ENCODE data around the gene ZNF324.
A peak's percentile ranks its signal among the peaks of the same experiment; 100 is the strongest.

Gene ZNF324

DNA sequence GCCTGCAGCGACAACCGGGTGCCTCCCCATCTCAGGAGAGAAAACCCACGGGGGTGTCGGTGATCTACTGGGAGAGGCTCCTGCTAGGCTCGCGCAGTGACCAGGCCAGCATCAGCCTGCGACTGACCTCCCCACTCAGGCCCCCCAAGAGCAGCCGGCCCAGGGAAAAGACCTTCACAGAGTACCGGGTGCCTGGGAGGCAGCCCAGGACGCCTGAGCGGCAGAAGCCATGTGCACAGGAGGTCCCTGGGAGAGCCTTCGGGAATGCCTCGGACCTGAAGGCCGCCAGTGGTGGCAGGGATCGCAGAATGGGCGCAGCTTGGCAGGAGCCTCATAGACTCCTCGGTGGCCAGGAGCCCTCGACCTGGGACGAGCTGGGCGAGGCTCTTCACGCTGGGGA is 11.6 kb upstream of the ZNF324 start:
- CTCF ChIA-PET, result interaction anchor here (1.4 kb wide), 1 partner anchor 23 kb away, joined by 3 read pairs; no protein-coding TSS in a partner anchor
- H3K36me3 ChIP-seq (ENCODE audit: control insufficient read depth in 4 of 4, insufficient read depth in 4 of 4, low read length in 3 of 4), result peaks cover 8 to 33% (median 22%) of the 10 kb centered on the region in 4 experiments
- DNase-seq, result no peak
- over 99% methylated on average over 14 of the region's 21 CpGs for WGBS (ENCODE audit: insufficient coverage)
- POLR2A ChIA-PET, result no interaction called here
- peaks cover 0 to 13% (median 8%) of the 10 kb centered on the region in 4 experiments for H3K4me1 ChIP-seq (ENCODE audit: control extremely low read depth in 1 of 4, control insufficient read depth in 4 of 4, insufficient read depth in 4 of 4, low read length in 3 of 4)
- H3K27ac ChIP-seq (ENCODE audit: insufficient read depth in 1 of 2, low read depth in 1 of 2, low read length in 2 of 2, poor library complexity in 1 of 2, severe bottlenecking in 2 of 2), result no peak overlapping the region
- no peak overlapping the region for H3K4me3 ChIP-seq (ENCODE audit: control insufficient read depth in 1 of 7, extremely low read depth in 1 of 7, insufficient read depth in 4 of 7, low read depth in 2 of 7, low read length in 6 of 7)
- no peaks in the 10 kb centered on the region for H3K27me3 ChIP-seq (replicated peaks in 2 of 5; ENCODE audit: control insufficient read depth in 4 of 5, insufficient read depth in 5 of 5, low read length in 4 of 5)
- no peaks in the 10 kb centered on the region for H3K9me3 ChIP-seq (ENCODE audit: control extremely low read depth in 1 of 5, control insufficient read depth in 4 of 5, insufficient read depth in 2 of 5, low read depth in 1 of 5, low read length in 4 of 5)

DNA sequence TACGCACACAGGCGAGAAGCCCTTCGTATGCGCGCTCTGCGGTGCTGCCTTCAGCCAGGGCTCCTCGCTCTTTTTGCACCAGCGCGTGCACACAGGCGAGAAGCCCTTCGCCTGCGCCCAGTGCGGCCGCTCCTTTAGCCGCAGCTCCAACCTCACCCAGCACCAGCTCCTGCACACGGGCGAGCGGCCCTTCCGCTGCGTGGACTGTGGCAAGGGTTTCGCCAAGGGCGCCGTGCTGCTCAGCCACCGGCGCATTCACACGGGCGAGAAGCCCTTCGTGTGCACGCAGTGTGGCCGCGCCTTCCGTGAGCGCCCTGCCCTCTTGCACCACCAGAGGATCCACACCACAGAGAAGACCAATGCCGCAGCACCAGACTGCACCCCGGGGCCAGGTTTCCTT is 10.8 kb upstream of the ZNF324 start:
- Histone ChIP-seq H3K4me1 (ENCODE audit: control extremely low read depth in 1 of 4, control insufficient read depth in 4 of 4, insufficient read depth in 4 of 4, low read length in 3 of 4) (peaks cover 0 to 10% (median 6%) of the 10 kb centered on the region in 4 experiments), H3K36me3 (ENCODE audit: control insufficient read depth in 4 of 4, insufficient read depth in 4 of 4, low read length in 3 of 4) (peaks cover 9 to 33% (median 22%) of the 10 kb centered on the region in 4 experiments), H3K27me3 (replicated peaks in 2 of 5; ENCODE audit: control insufficient read depth in 4 of 5, insufficient read depth in 5 of 5, low read length in 4 of 5) (no peaks in the 10 kb centered on the region), H3K9me3 (ENCODE audit: control extremely low read depth in 1 of 5, control insufficient read depth in 4 of 5, insufficient read depth in 2 of 5, low read depth in 1 of 5, low read length in 4 of 5) (no peaks in the 10 kb centered on the region), H3K4me3 (ENCODE audit: control insufficient read depth in 1 of 7, extremely low read depth in 1 of 7, insufficient read depth in 4 of 7, low read depth in 2 of 7, low read length in 6 of 7) (no peak overlapping the region), H3K27ac (ENCODE audit: insufficient read depth in 1 of 2, low read depth in 1 of 2, low read length in 2 of 2, poor library complexity in 1 of 2, severe bottlenecking in 2 of 2) (no peak overlapping the region)
- POLR2A ChIA-PET, result no interaction called here
- 96% methylated on average over 30 of the region's 35 CpGs for WGBS (ENCODE audit: insufficient coverage)
- no peak for DNase-seq
- CTCF ChIA-PET, result no interaction called here

DNA sequence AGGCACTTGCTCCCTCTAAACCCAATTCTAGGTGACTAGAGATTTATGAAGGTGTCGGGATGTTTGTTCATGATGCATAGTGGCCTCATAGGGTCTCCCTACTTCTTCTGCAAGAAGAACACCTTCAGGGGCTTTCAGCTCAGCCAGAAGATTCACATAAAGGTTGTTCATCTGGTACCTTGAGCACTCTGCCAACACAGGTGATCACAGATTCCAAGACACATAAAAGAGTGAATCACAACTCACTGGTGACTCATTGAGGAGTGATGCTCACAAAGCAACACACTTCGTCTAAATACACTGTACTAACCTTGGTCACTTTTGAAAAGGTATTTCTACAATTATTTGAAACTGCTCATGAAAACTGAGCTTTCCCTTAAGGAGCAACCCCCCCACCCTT is 6.8 kb upstream of the ZNF324 start:
- no peak overlapping the region for H3K27ac ChIP-seq (ENCODE audit: insufficient read depth in 1 of 2, low read depth in 1 of 2, low read length in 2 of 2, poor library complexity in 1 of 2, severe bottlenecking in 2 of 2)
- H3K4me1 ChIP-seq (ENCODE audit: control extremely low read depth in 1 of 4, control insufficient read depth in 4 of 4, insufficient read depth in 4 of 4, low read length in 3 of 4), result no peaks in the 10 kb centered on the region
- peaks cover 9 to 22% (median 14%) of the 10 kb centered on the region in 4 experiments for H3K36me3 ChIP-seq (ENCODE audit: control insufficient read depth in 4 of 4, insufficient read depth in 4 of 4, low read length in 3 of 4)
- H3K4me3 ChIP-seq (ENCODE audit: control insufficient read depth in 1 of 7, extremely low read depth in 1 of 7, insufficient read depth in 4 of 7, low read depth in 2 of 7, low read length in 6 of 7), result no peak overlapping the region
- no peaks in the 10 kb centered on the region for H3K9me3 ChIP-seq (ENCODE audit: control extremely low read depth in 1 of 5, control insufficient read depth in 4 of 5, insufficient read depth in 2 of 5, low read depth in 1 of 5, low read length in 4 of 5)
- ChIA-PET POLR2A (no interaction called here), CTCF (interaction anchor here (1.1 kb wide), 1 partner anchor 41 kb away, joined by 3 read pairs; no protein-coding TSS in a partner anchor)
- WGBS (ENCODE audit: insufficient coverage), result no CpG with 5 or more reads among the region's 2 CpGs
- H3K27me3 ChIP-seq (replicated peaks in 2 of 5; ENCODE audit: control insufficient read depth in 4 of 5, insufficient read depth in 5 of 5, low read length in 4 of 5), result no peaks in the 10 kb centered on the region
- DNase-seq, result no peak

DNA sequence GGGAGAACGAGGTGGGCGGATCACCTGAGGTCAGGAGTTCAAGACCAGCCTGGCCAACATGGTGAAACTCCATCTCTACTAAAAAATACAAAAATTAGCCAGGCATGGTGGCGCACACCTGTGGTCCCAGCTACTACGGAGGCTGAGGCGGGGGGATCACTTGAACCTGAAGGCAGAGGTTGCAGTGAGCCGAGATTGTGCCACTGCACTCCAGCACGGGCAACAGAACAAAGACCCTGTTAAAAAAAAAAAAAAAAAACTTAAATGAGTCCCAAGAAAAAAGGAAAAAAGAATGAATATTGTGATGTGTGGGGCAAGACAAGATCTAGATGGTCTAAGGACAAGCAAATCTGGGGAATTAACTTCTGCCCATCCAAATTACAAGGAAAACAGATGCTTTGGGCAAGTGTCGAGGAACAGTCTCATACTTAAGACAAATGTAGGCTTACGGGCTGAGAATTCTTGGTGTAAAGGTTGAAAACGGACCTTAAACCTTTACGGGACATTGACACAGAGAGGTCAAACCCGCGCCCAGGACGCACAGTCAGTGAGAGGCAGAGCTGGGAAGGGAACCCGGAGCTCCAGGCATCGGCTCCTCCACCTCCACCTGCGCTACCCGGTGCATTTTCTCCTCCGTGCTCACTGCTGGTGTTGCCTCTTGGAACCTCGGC is 656 bp upstream of the ZNF324 start:
- H3K27me3 ChIP-seq (replicated peaks in 2 of 5; ENCODE audit: control insufficient read depth in 4 of 5, insufficient read depth in 5 of 5, low read length in 4 of 5), result peaks cover 0 to 4% (median 0%) of the 10 kb centered on the region in 5 experiments
- POLR2A ChIA-PET, result no interaction called here
- H3K4me1 ChIP-seq (ENCODE audit: control extremely low read depth in 1 of 4, control insufficient read depth in 4 of 4, insufficient read depth in 4 of 4, low read length in 3 of 4), result peaks cover 0 to 17% (median 15%) of the 10 kb centered on the region in 4 experiments
- no peak for DNase-seq
- WGBS (ENCODE audit: insufficient coverage), result 35% methylated on average over 15 of the region's 20 CpGs
- H3K36me3 ChIP-seq (ENCODE audit: control insufficient read depth in 4 of 4, insufficient read depth in 4 of 4, low read length in 3 of 4), result peaks cover 0 to 19% (median 12%) of the 10 kb centered on the region in 4 experiments
- H3K4me3 ChIP-seq (ENCODE audit: control insufficient read depth in 1 of 7, extremely low read depth in 1 of 7, insufficient read depth in 4 of 7, low read depth in 2 of 7, low read length in 6 of 7), result peak overlapping the region; percentile 53 to 91 (median 85)
- H3K9me3 ChIP-seq (ENCODE audit: control extremely low read depth in 1 of 5, control insufficient read depth in 4 of 5, insufficient read depth in 2 of 5, low read depth in 1 of 5, low read length in 4 of 5), result no peaks in the 10 kb centered on the region
- CTCF ChIA-PET, result no interaction called here
- H3K27ac ChIP-seq (ENCODE audit: insufficient read depth in 1 of 2, low read depth in 1 of 2, low read length in 2 of 2, poor library complexity in 1 of 2, severe bottlenecking in 2 of 2), result no peak overlapping the region

DNA sequence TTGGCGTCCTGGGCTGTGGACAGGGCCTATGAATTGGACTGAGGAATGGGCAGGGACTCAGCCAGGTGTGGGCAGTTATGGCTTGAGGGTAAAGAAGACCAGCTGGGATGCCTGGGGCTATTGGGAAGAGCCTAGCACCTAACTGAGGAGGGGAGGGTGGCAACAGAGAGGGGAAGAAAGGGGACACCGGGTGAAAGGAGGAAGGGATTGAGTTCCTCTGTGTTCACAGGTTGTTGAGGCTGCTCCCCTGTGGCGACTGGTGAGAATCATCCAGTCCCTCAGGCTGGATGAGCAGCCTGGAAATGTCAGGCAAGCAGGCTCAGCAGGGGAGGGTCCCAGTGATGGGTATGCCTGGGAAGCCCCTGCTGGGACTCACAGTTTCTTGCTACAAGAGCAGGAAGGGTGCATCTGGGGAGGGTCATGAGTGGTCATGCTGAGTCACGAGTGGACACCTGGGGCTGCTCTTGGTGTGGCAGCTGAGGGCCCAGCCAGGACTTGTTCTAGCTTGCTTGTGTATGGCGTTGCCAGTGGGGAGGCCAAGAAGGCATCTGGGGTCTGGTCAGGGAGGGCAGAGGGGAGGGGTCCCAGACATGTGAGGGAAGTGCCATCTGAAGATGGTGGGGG is 1.4 kb downstream of the ZNF324 start:
- POLR2A ChIA-PET, result no interaction called here
- Histone ChIP-seq H3K4me3 (ENCODE audit: control insufficient read depth in 1 of 7, extremely low read depth in 1 of 7, insufficient read depth in 4 of 7, low read depth in 2 of 7, low read length in 6 of 7) (peak overlapping the region in 3 of 7 experiments; percentile 11 to 47 (median 40)), H3K27ac (ENCODE audit: insufficient read depth in 1 of 2, low read depth in 1 of 2, low read length in 2 of 2, poor library complexity in 1 of 2, severe bottlenecking in 2 of 2) (no peak overlapping the region), H3K27me3 (replicated peaks in 2 of 5; ENCODE audit: control insufficient read depth in 4 of 5, insufficient read depth in 5 of 5, low read length in 4 of 5) (peaks cover 0 to 4% (median 0%) of the 10 kb centered on the region in 5 experiments), H3K9me3 (ENCODE audit: control extremely low read depth in 1 of 5, control insufficient read depth in 4 of 5, insufficient read depth in 2 of 5, low read depth in 1 of 5, low read length in 4 of 5) (no peaks in the 10 kb centered on the region), H3K4me1 (ENCODE audit: control extremely low read depth in 1 of 4, control insufficient read depth in 4 of 4, insufficient read depth in 4 of 4, low read length in 3 of 4) (peaks cover 0 to 17% (median 15%) of the 10 kb centered on the region in 4 experiments), H3K36me3 (ENCODE audit: control insufficient read depth in 4 of 4, insufficient read depth in 4 of 4, low read length in 3 of 4) (peaks cover 0 to 39% (median 22%) of the 10 kb centered on the region in 4 experiments)
- peak in 1 of 3 donors; percentile 7 for DNase-seq
- WGBS (ENCODE audit: insufficient coverage), result 64% methylated on average over 3 of the region's 5 CpGs
- CTCF ChIA-PET, result interaction anchor here (0.8 to 1.1 kb wide), 2 partner anchors 10 to 20 kb away, joined by 3 to 4 read pairs; no protein-coding TSS in a partner anchor

DNA sequence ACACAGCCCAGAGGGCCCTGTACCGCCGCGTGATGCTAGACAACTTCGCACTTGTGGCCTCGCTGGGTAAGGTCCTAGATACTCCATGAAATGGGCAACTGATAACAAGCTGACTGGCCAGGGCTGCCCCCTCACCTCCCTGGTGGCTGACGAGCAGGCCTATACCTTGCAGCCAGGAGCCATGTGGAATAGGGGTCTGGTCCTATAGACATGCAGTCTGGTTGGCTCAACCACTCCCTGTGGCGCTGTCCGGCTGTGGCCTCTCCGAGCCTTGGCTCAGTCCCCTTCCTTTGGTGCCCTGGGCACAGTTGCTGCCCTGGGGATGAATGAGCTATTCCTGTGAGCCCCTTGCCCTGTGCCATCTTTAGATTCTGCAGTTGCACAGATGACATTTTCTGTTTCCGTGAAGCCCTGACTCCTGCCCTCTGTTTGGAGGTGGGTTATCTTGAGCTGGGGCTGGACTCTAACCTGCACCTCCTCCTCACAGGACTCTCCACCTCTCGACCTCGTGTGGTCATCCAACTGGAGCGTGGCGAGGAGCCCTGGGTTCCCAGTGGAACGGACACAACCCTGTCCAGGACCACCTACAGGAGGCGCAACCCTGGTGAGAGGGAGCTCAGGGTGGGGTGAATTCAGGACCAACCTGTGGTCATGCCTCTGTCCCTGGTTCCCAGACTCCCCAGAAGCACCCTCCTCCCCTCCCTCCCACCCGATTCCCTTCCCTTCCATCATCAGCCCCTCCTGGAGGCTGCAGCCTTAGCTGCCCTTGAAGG is 2.5 kb downstream of the ZNF324 start:
- CTCF ChIA-PET, result interaction anchor here (0.8 to 0.9 kb wide), 2 partner anchors 19 to 107 kb away, joined by 3 read pairs; partner anchors contain the start of gene ZNF497
- WGBS (ENCODE audit: insufficient coverage), result 98% methylated on average over 16 of the region's 17 CpGs

More for the DNA sequence above, 2.5 kb downstream of the ZNF324 start:
- H3K9me3 ChIP-seq (ENCODE audit: control extremely low read depth in 1 of 5, control insufficient read depth in 4 of 5, insufficient read depth in 2 of 5, low read depth in 1 of 5, low read length in 4 of 5), result no peaks in the 10 kb centered on the region
- peaks cover 0 to 42% (median 25%) of the 10 kb centered on the region in 4 experiments for H3K36me3 ChIP-seq (ENCODE audit: control insufficient read depth in 4 of 4, insufficient read depth in 4 of 4, low read length in 3 of 4)
- POLR2A ChIA-PET, result no interaction called here
- H3K4me3 ChIP-seq (ENCODE audit: control insufficient read depth in 1 of 7, extremely low read depth in 1 of 7, insufficient read depth in 4 of 7, low read depth in 2 of 7, low read length in 6 of 7), result no peak overlapping the region
- peaks cover 0 to 4% (median 0%) of the 10 kb centered on the region in 5 experiments for H3K27me3 ChIP-seq (replicated peaks in 2 of 5; ENCODE audit: control insufficient read depth in 4 of 5, insufficient read depth in 5 of 5, low read length in 4 of 5)
- peaks cover 0 to 17% (median 15%) of the 10 kb centered on the region in 4 experiments for H3K4me1 ChIP-seq (ENCODE audit: control extremely low read depth in 1 of 4, control insufficient read depth in 4 of 4, insufficient read depth in 4 of 4, low read length in 3 of 4)
- no peak overlapping the region for H3K27ac ChIP-seq (ENCODE audit: insufficient read depth in 1 of 2, low read depth in 1 of 2, low read length in 2 of 2, poor library complexity in 1 of 2, severe bottlenecking in 2 of 2)
- DNase-seq, result no peak
